ENCODE results near the gene LDLRAD4. TPM values are rescaled to one million over a fixed set of nuclear protein-coding genes. Genes with fewer than 3 reads are reported as not detected.

Gene LDLRAD4
- total RNA-seq, 1 donor, result under 0.01 TPM

- no peak for DNase-seq (ENCODE audit: insufficient read length, low spot score, missing footprints)
- Histone ChIP-seq H3K36me3 (ENCODE audit: insufficient read depth, low read length) (no peaks in the 10 kb centered on the region), H3K79me2 (ENCODE audit: insufficient read depth, low read length) (no peaks in the 10 kb centered on the region), H4K20me1 (ENCODE audit: insufficient read depth, low read length) (no peaks in the 10 kb centered on the region), H3K9me3 (ENCODE audit: low read depth, low read length) (no peaks in the 10 kb centered on the region), H3K4me3 (ENCODE audit: insufficient read depth, low read length) (no peak overlapping the region), H3K27ac (ENCODE audit: low read depth, low read length) (no peak overlapping the region), H3K4me1 (ENCODE audit: insufficient read depth, low read length) (no peaks in the 10 kb centered on the region), H3K27me3 (ENCODE audit: insufficient read depth, low read length) (no peaks in the 10 kb centered on the region), H2AFZ (ENCODE audit: low read length) (no peak overlapping the region), H3K4me2 (ENCODE audit: insufficient read depth, low read length) (no peak overlapping the region)
- no peak for TF ChIP-seq CTCF (IDR thresholded peaks at IDR 0.05; ENCODE audit: extremely low read depth, low read depth, low read length)
Measured at GRCh38 chr18:13298262-13298661, 79.7 kb downstream of the LDLRAD4 start.

- Histone ChIP-seq H2AFZ (ENCODE audit: low read length) (no peak overlapping the region), H3K27ac (ENCODE audit: low read depth, low read length) (no peak overlapping the region), H3K27me3 (ENCODE audit: insufficient read depth, low read length) (no peaks in the 10 kb centered on the region), H3K4me1 (ENCODE audit: insufficient read depth, low read length) (no peaks in the 10 kb centered on the region), H3K79me2 (ENCODE audit: insufficient read depth, low read length) (no peaks in the 10 kb centered on the region), H3K36me3 (ENCODE audit: insufficient read depth, low read length) (no peaks in the 10 kb centered on the region), H3K4me3 (ENCODE audit: insufficient read depth, low read length) (no peak overlapping the region), H3K4me2 (ENCODE audit: insufficient read depth, low read length) (no peak overlapping the region), H3K9me3 (ENCODE audit: low read depth, low read length) (no peaks in the 10 kb centered on the region), H4K20me1 (ENCODE audit: insufficient read depth, low read length) (no peaks in the 10 kb centered on the region)
- TF ChIP-seq CTCF (IDR thresholded peaks at IDR 0.05; ENCODE audit: extremely low read depth, low read depth, low read length), result no peak
- DNase-seq (ENCODE audit: insufficient read length, low spot score, missing footprints), result no peak
Measured at GRCh38 chr18:13300029-13300428, 81.5 kb downstream of the LDLRAD4 start.

DNA sequence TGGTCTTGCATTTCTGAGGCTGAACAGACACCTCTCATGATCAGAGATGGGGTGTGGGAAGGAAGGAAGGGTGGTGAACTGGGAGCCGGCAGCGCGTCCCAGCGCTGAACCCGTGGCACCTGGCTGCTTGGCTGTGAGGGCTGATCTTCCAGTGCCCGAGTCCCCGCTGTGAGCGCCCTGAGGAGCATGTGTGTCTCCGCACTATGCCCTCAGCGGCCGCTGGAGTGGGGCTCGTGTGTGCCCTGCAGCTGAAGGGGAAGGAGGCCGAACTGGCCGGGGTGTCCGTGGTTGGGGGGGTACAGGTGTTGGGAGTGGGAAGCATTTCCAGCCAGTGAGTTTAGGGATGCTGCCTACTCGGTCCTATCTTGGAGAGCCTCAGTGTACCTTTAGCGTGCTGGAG, 82.2 kb downstream of the LDLRAD4 start:
- Histone ChIP-seq H4K20me1 (ENCODE audit: insufficient read depth, low read length) (no peaks in the 10 kb centered on the region), H3K79me2 (ENCODE audit: insufficient read depth, low read length) (no peaks in the 10 kb centered on the region), H3K4me3 (ENCODE audit: insufficient read depth, low read length) (no peak overlapping the region), H3K9me3 (ENCODE audit: low read depth, low read length) (no peaks in the 10 kb centered on the region), H3K4me2 (ENCODE audit: insufficient read depth, low read length) (no peak overlapping the region), H3K4me1 (ENCODE audit: insufficient read depth, low read length) (no peaks in the 10 kb centered on the region), H3K27me3 (ENCODE audit: insufficient read depth, low read length) (no peaks in the 10 kb centered on the region), H3K27ac (ENCODE audit: low read depth, low read length) (no peak overlapping the region), H2AFZ (ENCODE audit: low read length) (no peak overlapping the region), H3K36me3 (ENCODE audit: insufficient read depth, low read length) (no peaks in the 10 kb centered on the region)
- DNase-seq (ENCODE audit: insufficient read length, low spot score, missing footprints), result no peak
- no peak for TF ChIP-seq CTCF (IDR thresholded peaks at IDR 0.05; ENCODE audit: extremely low read depth, low read depth, low read length)

- Histone ChIP-seq H3K27ac (ENCODE audit: low read depth, low read length) (no peak overlapping the region), H3K4me3 (ENCODE audit: insufficient read depth, low read length) (no peak overlapping the region), H3K79me2 (ENCODE audit: insufficient read depth, low read length) (no peaks in the 10 kb centered on the region), H2AFZ (ENCODE audit: low read length) (no peak overlapping the region), H4K20me1 (ENCODE audit: insufficient read depth, low read length) (no peaks in the 10 kb centered on the region), H3K27me3 (ENCODE audit: insufficient read depth, low read length) (no peaks in the 10 kb centered on the region), H3K4me2 (ENCODE audit: insufficient read depth, low read length) (no peak overlapping the region), H3K4me1 (ENCODE audit: insufficient read depth, low read length) (no peaks in the 10 kb centered on the region), H3K9me3 (ENCODE audit: low read depth, low read length) (no peaks in the 10 kb centered on the region), H3K36me3 (ENCODE audit: insufficient read depth, low read length) (no peaks in the 10 kb centered on the region)
- no peak for DNase-seq (ENCODE audit: insufficient read length, low spot score, missing footprints)
- no peak for TF ChIP-seq CTCF (IDR thresholded peaks at IDR 0.05; ENCODE audit: extremely low read depth, low read depth, low read length)
Measured at GRCh38 chr18:13302040-13302439, 83.5 kb downstream of the LDLRAD4 start.
